Ramos (cell line): ENCODE results near the gene ATXN1.

Source experiments
- in situ Hi-C: fragments of 300-500 bp; cut with MboI; formaldehyde crosslinking; loops from one replicate; pipeline ENCODE4 v1.14.3; 2022; ENCODE audit warnings: low sequenced_read_pairs; ENCODE audit not compliant: unreplicated experiment

ATXN1 gene

GRCh38 chr6:16764188-16764950 is 3.1 kb upstream of the ATXN1 start:
- in situ Hi-C loops, result no loop called here

GRCh38 chr6:16762550-16763477 is 1.6 kb upstream of the ATXN1 start:
- in situ Hi-C loops, result no loop called here

- in situ Hi-C loops, result no loop called here
These were observed 949 bp upstream of the ATXN1 start for GRCh38 chr6:16762268-16762549.

GRCh38 chr6:16761471-16762267 is 409 bp upstream of the ATXN1 start:
- in situ Hi-C loops, result no loop called here

GRCh38 chr6:16759646-16760515 is 1.4 kb downstream of the ATXN1 start:
- in situ Hi-C loops, result no loop called here

GRCh38 chr6:16759181-16759645 is 2.0 kb downstream of the ATXN1 start:
- in situ Hi-C loops, result no loop called here

- in situ Hi-C loops, result no loop called here
These were observed 2.9 kb downstream of the ATXN1 start for GRCh38 chr6:16758163-16758975.

GRCh38 chr6:16757332-16757731 is 3.9 kb downstream of the ATXN1 start:
- in situ Hi-C loops, result no loop called here

GRCh38 chr6:16756660-16757255 is 4.5 kb downstream of the ATXN1 start:
- in situ Hi-C loops, result no loop called here

GRCh38 chr6:16755544-16755943 is 5.7 kb downstream of the ATXN1 start:
- in situ Hi-C loops, result no loop called here

- in situ Hi-C loops, result no loop called here
These were observed 6.4 kb downstream of the ATXN1 start for GRCh38 chr6:16754876-16755275.

GRCh38 chr6:16754274-16754673 is 7.0 kb downstream of the ATXN1 start:
- in situ Hi-C loops, result no loop called here

GRCh38 chr6:16753341-16753740 is 7.9 kb downstream of the ATXN1 start:
- in situ Hi-C loops, result no loop called here

- in situ Hi-C loops, result no loop called here
These were observed 8.9 kb downstream of the ATXN1 start for GRCh38 chr6:16752206-16752866.

GRCh38 chr6:16751251-16751946 is 9.9 kb downstream of the ATXN1 start:
- in situ Hi-C loops, result no loop called here

- in situ Hi-C loops, result no loop called here
These were observed 10.7 kb downstream of the ATXN1 start for GRCh38 chr6:16750566-16750965.
